MG63 (cell line): ENCODE data around the gene SIL1. TPM values are rescaled to one million over a fixed set of nuclear protein-coding genes. Genes with fewer than 3 reads are reported as not detected.
"Not testable (repeated sequence)": the region's sequence is repeated elsewhere in the genome, so short reads cannot be mapped to it uniquely, and the experiment has no call there.

ENCODE experiments used
- DNase-seq: peaks from one replicate; pipeline ENCODE4 v3.0.0-alpha.2; 2020
- H3K27me3 ChIP-seq: fragments of 250-450 bp; sonication (Bioruptor Pico); 2 replicates; pipeline ENCODE4 v1.5.1; 2020; ENCODE audit warnings: mild to moderate bottlenecking, moderate library complexity
- H3K36me3 ChIP-seq: fragments of 250-450 bp; sonication (Bioruptor Pico); 2 replicates; pipeline ENCODE4 v1.5.1; 2020; ENCODE audit warnings: mild to moderate bottlenecking, moderate library complexity
- H3K4me3 ChIP-seq: fragments of 250-450 bp; sonication (Bioruptor Pico); 2 replicates; pipeline ENCODE4 v1.5.1; 2020; ENCODE audit warnings: mild to moderate bottlenecking, moderate library complexity
- H3K9me3 ChIP-seq: fragments of 250-450 bp; sonication (Bioruptor Pico); 2 replicates; pipeline ENCODE4 v1.5.1; 2020; ENCODE audit warnings: mild to moderate bottlenecking, moderate library complexity
- total RNA-seq: library from RNA; depleted of rRNA; stranded (reverse); fragments of >200 nt; shearing (Covaris generic); gene quantifications from 2 replicates; pipeline ENCODE4 v1.2.3, GENCODE V29; 2014; ENCODE audit warnings: low replicate concordance; rRNA removed

SIL1 gene
- total RNA-seq: 48.9 and 78.7 TPM in 2 replicates

- Histone ChIP-seq H3K4me3 (peak within 1 kb of the TSS; percentile 76), H3K36me3 (peaks cover 14% of the 10 kb centered on the region), H3K9me3 (no peaks in the 10 kb centered on the region), H3K27me3 (no peaks in the 10 kb centered on the region)
- DNase-seq: peak; percentile 99
These were observed at the start of gene SIL1 for GRCh38 chr5:139197710-139198669. Gene SIL1 (minus strand): TSS chr5:139198368. CDS start chr5:139127843, 70,525 bp downstream.

- DNase-seq: peak; percentile 86
- Histone ChIP-seq H3K27me3 (0 out of 2 replicates have a peak, but pooled peaks cover 2% of the 10 kb centered on the region), H3K36me3 (no peaks in the 10 kb centered on the region), H3K4me3 (no peak overlapping the region), H3K9me3 (peaks cover 2% of the 10 kb centered on the region; the same call in 1 of the 2 replicates)
These were observed 48.2 kb upstream of the SIL1 start for GRCh38 chr5:139246394-139246793.

- Histone ChIP-seq H3K27me3 (0 out of 2 replicates have a peak, but pooled peaks cover 2% of the 10 kb centered on the region), H3K36me3 (no peaks in the 10 kb centered on the region), H3K9me3 (peaks cover 3% of the 10 kb centered on the region; the same call in 1 of the 2 replicates), H3K4me3 (no peak overlapping the region)
- no peak for DNase-seq
These were observed 47.6 kb upstream of the SIL1 start for GRCh38 chr5:139245637-139246339.

GRCh38 chr5:139243425-139243970 is 45.3 kb upstream of the SIL1 start:
- H3K27me3 ChIP-seq: 0 out of 2 replicates have a peak, but pooled peaks cover 2% of the 10 kb centered on the region

GRCh38 chr5:139241139-139241538 is 43.0 kb upstream of the SIL1 start:
- H3K36me3 ChIP-seq: no peaks in the 10 kb centered on the region
- no peak for DNase-seq
- H3K9me3 ChIP-seq: peaks cover 4% of the 10 kb centered on the region; the same call in 1 of the 2 replicates
- H3K4me3 ChIP-seq: no peak overlapping the region
- 0 out of 2 replicates have a peak, but pooled peaks cover 2% of the 10 kb centered on the region for H3K27me3 ChIP-seq

More at GRCh38 chr5:139243425-139243970, 45.3 kb upstream of the SIL1 start:
- H3K4me3 ChIP-seq: no peak overlapping the region
- peaks cover 4% of the 10 kb centered on the region; the same call in 1 of the 2 replicates for H3K9me3 ChIP-seq
- no peaks in the 10 kb centered on the region for H3K36me3 ChIP-seq
- no peak for DNase-seq

GRCh38 chr5:139236479-139236878 is 38.3 kb upstream of the SIL1 start:
- H3K27me3 ChIP-seq: no peaks in the 10 kb centered on the region
- H3K9me3 ChIP-seq: 0 out of 2 replicates have a peak, but pooled peaks cover 2% of the 10 kb centered on the region
- no peak overlapping the region for H3K4me3 ChIP-seq
- no peak for DNase-seq
- H3K36me3 ChIP-seq: no peaks in the 10 kb centered on the region

- no peak overlapping the region for H3K4me3 ChIP-seq
- no peaks in the 10 kb centered on the region for H3K27me3 ChIP-seq
- no peaks in the 10 kb centered on the region for H3K9me3 ChIP-seq
- no peaks in the 10 kb centered on the region for H3K36me3 ChIP-seq
- no peak for DNase-seq
These were observed 34.1 kb upstream of the SIL1 start for GRCh38 chr5:139232147-139232724.

GRCh38 chr5:139228201-139228803 is 30.1 kb upstream of the SIL1 start:
- no peaks in the 10 kb centered on the region for H3K27me3 ChIP-seq
- no peak overlapping the region for H3K4me3 ChIP-seq
- no peaks in the 10 kb centered on the region for H3K9me3 ChIP-seq
- H3K36me3 ChIP-seq: no peaks in the 10 kb centered on the region
- no peak for DNase-seq

- Histone ChIP-seq H3K36me3 (no peaks in the 10 kb centered on the region), H3K9me3 (no peaks in the 10 kb centered on the region), H3K27me3 (no peaks in the 10 kb centered on the region), H3K4me3 (no peak overlapping the region)
- DNase-seq: no peak
These were observed 28.0 kb upstream of the SIL1 start for GRCh38 chr5:139226131-139226530.

GRCh38 chr5:139223481-139223880 is 25.3 kb upstream of the SIL1 start:
- Histone ChIP-seq H3K4me3 (no peak overlapping the region), H3K9me3 (0 out of 2 replicates have a peak, but pooled peaks cover 2% of the 10 kb centered on the region), H3K36me3 (no peaks in the 10 kb centered on the region), H3K27me3 (no peaks in the 10 kb centered on the region)
- DNase-seq: no peak

GRCh38 chr5:139222346-139222745 is 24.2 kb upstream of the SIL1 start:
- no peak for DNase-seq
- H3K36me3 ChIP-seq: no peaks in the 10 kb centered on the region
- H3K4me3 ChIP-seq: no peak overlapping the region
- no peaks in the 10 kb centered on the region for H3K27me3 ChIP-seq
- H3K9me3 ChIP-seq: peaks cover 4% of the 10 kb centered on the region

GRCh38 chr5:139218038-139218437 is 19.9 kb upstream of the SIL1 start:
- H3K27me3 ChIP-seq, DNase-seq, H3K4me3 ChIP-seq, H3K9me3 ChIP-seq, H3K36me3 ChIP-seq: not testable (repeated sequence)

GRCh38 chr5:139215107-139215975 is 17.2 kb upstream of the SIL1 start:
- H3K36me3 ChIP-seq: no peaks in the 10 kb centered on the region
- no peak overlapping the region for H3K4me3 ChIP-seq
- DNase-seq: peak; percentile 29
- peaks cover 4% of the 10 kb centered on the region for H3K9me3 ChIP-seq
- no peaks in the 10 kb centered on the region for H3K27me3 ChIP-seq

GRCh38 chr5:139214646-139215045 is 16.5 kb upstream of the SIL1 start:
- DNase-seq: no peak
- Histone ChIP-seq H3K4me3 (no peak overlapping the region), H3K27me3 (no peaks in the 10 kb centered on the region), H3K9me3 (peaks cover 4% of the 10 kb centered on the region), H3K36me3 (no peaks in the 10 kb centered on the region)

- Histone ChIP-seq H3K27me3 (no peaks in the 10 kb centered on the region), H3K36me3 (no peaks in the 10 kb centered on the region), H3K4me3 (no peak overlapping the region), H3K9me3 (no peaks in the 10 kb centered on the region; the same call in 1 of the 2 replicates)
- no peak for DNase-seq
These were observed 14.7 kb upstream of the SIL1 start for GRCh38 chr5:139212906-139213305.
